ENCODE results near the gene HECTD4. TPM values are rescaled to one million over a fixed set of nuclear protein-coding genes. Genes with fewer than 3 reads are reported as not detected.

The HECTD4 gene
- total and polyA plus RNA-seq, 7 donors = 2.1 to 22.8 (median 14.6) TPM

DNA sequence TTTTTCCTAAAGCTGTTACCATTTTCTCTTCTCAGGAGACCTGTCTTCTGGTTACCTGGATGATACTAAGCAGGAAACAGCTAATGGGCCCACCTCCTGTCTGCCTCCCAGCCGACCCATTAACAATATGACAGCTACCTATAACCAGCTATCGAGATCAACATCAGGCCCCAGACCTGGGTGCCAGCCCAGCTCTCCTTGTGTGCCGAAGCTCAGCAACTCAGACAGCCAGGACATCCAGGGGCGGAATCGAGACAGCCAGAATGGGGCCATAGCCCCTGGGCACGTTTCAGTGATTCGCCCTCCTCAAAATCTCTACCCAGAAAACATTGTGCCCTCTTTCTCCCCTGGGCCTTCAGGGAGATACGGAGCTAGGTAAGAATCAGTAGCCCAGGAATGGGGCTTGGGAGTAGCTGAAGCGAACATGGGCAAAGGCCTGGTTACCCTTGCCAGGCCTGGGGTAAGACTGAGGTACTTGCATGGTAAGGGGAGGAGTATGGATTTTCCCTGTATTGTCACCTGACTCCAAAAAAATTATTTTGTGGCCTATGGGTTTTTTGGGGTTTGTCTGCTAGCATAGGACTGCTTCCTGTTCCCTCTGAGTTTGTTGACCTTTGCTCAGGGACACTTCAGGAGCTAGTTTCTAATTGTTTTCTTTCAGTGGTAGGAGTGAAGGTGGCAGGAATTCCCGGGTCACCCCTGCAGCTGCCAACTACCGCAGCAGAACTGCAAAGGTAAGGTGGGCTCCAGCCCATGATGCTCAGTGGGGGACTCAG is 230.3 kb downstream of the HECTD4 start:
- no peak for ATAC-seq
- DNase-seq = no peak
- no peaks in the 10 kb centered on the region for H3K27me3 ChIP-seq (ENCODE audit: insufficient read depth in 3 of 3, low read length in 2 of 3)
- WGBS, 3 donors = 91 to 95% (median 95%) methylated on average over 11 of the region's 11 CpGs
- no peak for TF ChIP-seq CTCF (IDR thresholded peaks at IDR 0.05)
- no peaks in the 10 kb centered on the region for H3K4me1 ChIP-seq
- no peak overlapping the region for H3K27ac ChIP-seq
- no peak overlapping the region for H3K4me3 ChIP-seq
- H3K36me3 ChIP-seq (ENCODE audit: insufficient read depth in 1 of 2, low read depth in 1 of 2) = peaks cover 6 to 77% of the 10 kb centered on the region in 2 donors
- intact Hi-C loops (cut with DNase I) = no loop called here
- H3K9me3 ChIP-seq = no peaks in the 10 kb centered on the region

- WGBS, 3 donors = 90 to 97% (median 94%) methylated on average over 5 of the region's 5 CpGs
- no peaks in the 10 kb centered on the region for H3K27me3 ChIP-seq (ENCODE audit: insufficient read depth in 3 of 3, low read length in 2 of 3)
- DNase-seq (no peak), ATAC-seq (no peak)
- H3K4me1 ChIP-seq = no peaks in the 10 kb centered on the region
- no peaks in the 10 kb centered on the region for H3K9me3 ChIP-seq
- intact Hi-C loops (cut with DNase I) = loop anchor here in 1 of 2 donors (10.0 kb wide), 2 partner anchors 85 to 105 kb away; no protein-coding TSS in a partner anchor
- TF ChIP-seq CTCF (IDR thresholded peaks at IDR 0.05) = no peak
- peaks cover 6 to 99% of the 10 kb centered on the region in 2 donors for H3K36me3 ChIP-seq (ENCODE audit: insufficient read depth in 1 of 2, low read depth in 1 of 2)
- no peak overlapping the region for H3K27ac ChIP-seq
- no peak overlapping the region for H3K4me3 ChIP-seq
Observed at GRCh38 chr12:112149596-112149995, 232.6 kb downstream of the HECTD4 start.

DNA sequence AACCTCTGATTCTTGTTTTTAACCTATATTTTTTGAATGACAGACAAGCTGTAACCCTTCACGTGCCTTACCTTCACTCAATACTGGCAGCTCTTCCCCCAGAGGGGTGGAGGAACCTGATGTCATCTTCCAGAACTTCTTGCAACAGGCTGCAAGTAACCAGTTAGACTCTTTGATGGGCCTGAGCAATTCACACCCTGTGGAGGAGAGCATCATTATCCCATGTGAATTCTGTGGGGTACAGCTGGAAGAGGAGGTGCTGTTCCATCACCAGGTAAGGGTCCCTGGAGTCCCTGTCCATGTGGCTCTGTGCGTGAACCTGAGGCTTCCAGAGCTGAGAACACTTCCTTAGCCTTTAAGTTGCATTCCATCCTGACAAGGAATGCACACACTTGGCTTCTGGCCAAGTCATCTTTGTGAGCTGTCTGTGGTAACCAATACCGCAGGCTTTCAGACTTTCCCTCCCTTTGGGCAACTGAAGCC is 234.2 kb downstream of the HECTD4 start:
- DNase-seq (no peak), ATAC-seq (no peak)
- no peaks in the 10 kb centered on the region for H3K9me3 ChIP-seq
- no peaks in the 10 kb centered on the region for H3K4me1 ChIP-seq
- H3K27me3 ChIP-seq (ENCODE audit: insufficient read depth in 3 of 3, low read length in 2 of 3) = no peaks in the 10 kb centered on the region
- intact Hi-C loops (cut with DNase I) = loop anchor here in 1 of 2 donors (10.0 kb wide), 2 partner anchors 87 to 103 kb away; no protein-coding TSS in a partner anchor
- H3K4me3 ChIP-seq = no peak overlapping the region
- H3K36me3 ChIP-seq (ENCODE audit: insufficient read depth in 1 of 2, low read depth in 1 of 2) = peaks cover 6 to 99% of the 10 kb centered on the region in 2 donors
- H3K27ac ChIP-seq = no peak overlapping the region
- TF ChIP-seq CTCF (IDR thresholded peaks at IDR 0.05) = no peak
- WGBS, 3 donors = 80 to 83% (median 81%) methylated on average over 3 of the region's 3 CpGs

- Histone ChIP-seq H3K4me3 (no peak overlapping the region), H3K27ac (no peak overlapping the region), H3K27me3 (ENCODE audit: insufficient read depth in 3 of 3, low read length in 2 of 3) (no peaks in the 10 kb centered on the region), H3K4me1 (no peaks in the 10 kb centered on the region), H3K36me3 (ENCODE audit: insufficient read depth in 1 of 2, low read depth in 1 of 2) (peaks cover 6 to 99% of the 10 kb centered on the region in 2 donors), H3K9me3 (no peaks in the 10 kb centered on the region)
- intact Hi-C loops (cut with DNase I) = loop anchor here in 1 of 2 donors (10.0 kb wide), 2 partner anchors 89 to 101 kb away; no protein-coding TSS in a partner anchor
- ATAC-seq = no peak
- 82 to 95% (median 89%) methylated on average over 1 of the region's 1 CpG for WGBS, 3 donors
- TF ChIP-seq CTCF (IDR thresholded peaks at IDR 0.05) = no peak
- DNase-seq = no peak
Observed at GRCh38 chr12:112146123-112146522, 236.1 kb downstream of the HECTD4 start.

Measured in psoas muscle (tissue), 8 donors.